Keratinocyte (primary cell): ENCODE results near the gene PTPN14.

Source experiments
- EZH2 ChIP-seq: IDR thresholded peaks from one replicate; pipeline ENCODE4 v1.6.1; 2012; ENCODE audit warnings: inconsistent platforms, mild to moderate bottlenecking, low read length, moderate library complexity
- TF ChIP-seq, protein P1 (sequence below), 3 experiments: IDR thresholded peaks in 1 of 3; conservative IDR thresholded peaks in 1 of 3; optimal IDR thresholded peaks in 1 of 3; 2 replicates in 2 of 3; 3 replicates in 1 of 3; pipeline versions ENCODE3 to v1.5.1; 2011; ENCODE audit warnings: low read length in 3 of 3, mild to moderate bottlenecking in 3 of 3, moderate library complexity in 2 of 3, control low read depth in 1 of 3, inconsistent platforms in 1 of 3; ENCODE audit not compliant: insufficient read depth in 2 of 3; ENCODE audit errors: extremely low read depth in 1 of 3

GRCh38 chr1:214342525-214342924 lies 208.9 kb downstream of the PTPN14 start:
- TF ChIP-seq, protein P1, sequence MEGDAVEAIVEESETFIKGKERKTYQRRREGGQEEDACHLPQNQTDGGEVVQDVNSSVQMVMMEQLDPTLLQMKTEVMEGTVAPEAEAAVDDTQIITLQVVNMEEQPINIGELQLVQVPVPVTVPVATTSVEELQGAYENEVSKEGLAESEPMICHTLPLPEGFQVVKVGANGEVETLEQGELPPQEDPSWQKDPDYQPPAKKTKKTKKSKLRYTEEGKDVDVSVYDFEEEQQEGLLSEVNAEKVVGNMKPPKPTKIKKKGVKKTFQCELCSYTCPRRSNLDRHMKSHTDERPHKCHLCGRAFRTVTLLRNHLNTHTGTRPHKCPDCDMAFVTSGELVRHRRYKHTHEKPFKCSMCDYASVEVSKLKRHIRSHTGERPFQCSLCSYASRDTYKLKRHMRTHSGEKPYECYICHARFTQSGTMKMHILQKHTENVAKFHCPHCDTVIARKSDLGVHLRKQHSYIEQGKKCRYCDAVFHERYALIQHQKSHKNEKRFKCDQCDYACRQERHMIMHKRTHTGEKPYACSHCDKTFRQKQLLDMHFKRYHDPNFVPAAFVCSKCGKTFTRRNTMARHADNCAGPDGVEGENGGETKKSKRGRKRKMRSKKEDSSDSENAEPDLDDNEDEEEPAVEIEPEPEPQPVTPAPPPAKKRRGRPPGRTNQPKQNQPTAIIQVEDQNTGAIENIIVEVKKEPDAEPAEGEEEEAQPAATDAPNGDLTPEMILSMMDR (optimal IDR thresholded peaks at IDR 0.05 in 1 of 3, IDR thresholded peaks at IDR 0.05 in 1 of 3, conservative IDR thresholded peaks at IDR 0.05 in 1 of 3; ENCODE audit: extremely low read depth in 1 of 3, insufficient read depth in 2 of 3, low read length in 3 of 3): no peak
- TF ChIP-seq EZH2: no peak
